ENCODE measurements around the gene KCNN2.

The KCNN2 gene

GRCh38 chr5:114358329-114358728 is 3.5 kb upstream of the KCNN2 start:
- Histone ChIP-seq H3K36me3 (no peaks in the 10 kb centered on the region), H3K9me3 (no peaks in the 10 kb centered on the region), H3K27me3 (peaks cover 52% of the 10 kb centered on the region), H3K4me3 (ENCODE audit: low read depth, low read length) (no peak overlapping the region), H3K4me1 (no peaks in the 10 kb centered on the region)
- DNase-seq, result no peak
- TF ChIP-seq CTCF (IDR thresholded peaks at IDR 0.05; ENCODE audit: low read depth, low read length), result no peak

GRCh38 chr5:114360357-114360756 is 1.5 kb upstream of the KCNN2 start:
- Histone ChIP-seq H3K4me3 (ENCODE audit: low read depth, low read length) (no peak overlapping the region), H3K4me1 (no peaks in the 10 kb centered on the region), H3K27me3 (peaks cover 66% of the 10 kb centered on the region), H3K36me3 (no peaks in the 10 kb centered on the region), H3K9me3 (no peaks in the 10 kb centered on the region)
- TF ChIP-seq CTCF (IDR thresholded peaks at IDR 0.05; ENCODE audit: low read depth, low read length), result no peak
- no peak for DNase-seq

GRCh38 chr5:114360816-114361723 is 800 bp upstream of the KCNN2 start:
- TF ChIP-seq CTCF (IDR thresholded peaks at IDR 0.05; ENCODE audit: low read depth, low read length), result no peak
- peaks cover 68% of the 10 kb centered on the region for H3K27me3 ChIP-seq
- no peaks in the 10 kb centered on the region for H3K4me1 ChIP-seq
- no peaks in the 10 kb centered on the region for H3K9me3 ChIP-seq
- peak; percentile 24 for DNase-seq
- H3K36me3 ChIP-seq, result no peaks in the 10 kb centered on the region
- peak overlapping the region; percentile 51 for H3K4me3 ChIP-seq (ENCODE audit: low read depth, low read length)

- no peak for DNase-seq
- no peaks in the 10 kb centered on the region for H3K36me3 ChIP-seq
- H3K4me1 ChIP-seq, result no peaks in the 10 kb centered on the region
- H3K27me3 ChIP-seq, result peaks cover 71% of the 10 kb centered on the region
- no peaks in the 10 kb centered on the region for H3K9me3 ChIP-seq
- H3K4me3 ChIP-seq (ENCODE audit: low read depth, low read length), result peak overlapping the region; percentile 51
- TF ChIP-seq CTCF (IDR thresholded peaks at IDR 0.05; ENCODE audit: low read depth, low read length), result no peak
Observed at GRCh38 chr5:114362197-114362976, 517 bp downstream of the KCNN2 start.

GRCh38 chr5:114362977-114363761 is 1.3 kb downstream of the KCNN2 start:
- TF ChIP-seq CTCF (IDR thresholded peaks at IDR 0.05; ENCODE audit: low read depth, low read length), result no peak
- Histone ChIP-seq H3K27me3 (peaks cover 71% of the 10 kb centered on the region), H3K4me1 (no peaks in the 10 kb centered on the region), H3K36me3 (no peaks in the 10 kb centered on the region), H3K4me3 (ENCODE audit: low read depth, low read length) (no peak overlapping the region), H3K9me3 (no peaks in the 10 kb centered on the region)
- DNase-seq, result no peak
